HCT116 (cell line): ENCODE data around the gene VASN. TPM values are rescaled to one million over a fixed set of nuclear protein-coding genes. Genes with fewer than 3 reads are reported as not detected.

Source experiments
- ATAC-seq: fragments of 200-7000 bp; cut with Tn5 transposase; 2 replicates; pipeline ENCODE4 v1.9.1; 2020; ENCODE audit warnings: mild to moderate bottlenecking, moderate library complexity
- BruUV-seq: library from RNA; stranded (reverse); fragments of 400-500 nt; replicated peaks from 2 replicates; lab custom pipeline; 2021; lab: Mats Ljungman, UMichigan
- CTCF ChIA-PET: fragments of 300-600 bp; sonication (Branson Sonifier 250); formaldehyde crosslinking; loops from one replicate; lab custom pipeline; 2021; ENCODE audit warnings: antibody characterized with exemption; lab: Charles Lee
- POLR2A ChIA-PET: fragments of 300-600, 350-600 bp; sonication (Branson Sonifier 250); formaldehyde crosslinking; loops from one replicate; lab custom pipeline; 2021; ENCODE audit warnings: antibody characterized with exemption; lab: Charles Lee
- RAD21 ChIA-PET, 2 experiments: fragments of 300-600 bp; sonication (Branson Sonifier 250); formaldehyde crosslinking; loops; one replicate each; lab custom pipeline; 2023; ENCODE audit warnings: low total read pairs in 2 of 2; ENCODE audit not compliant: uncharacterized antibody in 2 of 2, unreplicated experiment in 2 of 2, low non-redundant PET in 1 of 2; lab: Charles Lee
- DNase-seq: peaks from one replicate; pipeline ENCODE4 v3.0.0-alpha.2; 2010; ENCODE audit warnings: low read depth, low spot score
- H2AFZ ChIP-seq: fragments of 200-600 bp; shearing (Covaris generic), sonication (generic); 2 replicates; pipeline ENCODE4 v1.6.1; 2017; ENCODE audit warnings: low read depth, mixed run types, mixed read lengths, antibody characterized with exemption, low read length; ENCODE audit not compliant: poor library complexity, severe bottlenecking
- H3K27ac ChIP-seq: 2 replicates; pipeline ENCODE4 v1.5.1; 2012; ENCODE audit warnings: low read depth, low read length
- H3K27me3 ChIP-seq: fragments of 200-600 bp; sonication (generic); 2 replicates; pipeline ENCODE4 v1.6.1; 2016; ENCODE audit warnings: mixed run types, low read length, mixed read lengths; ENCODE audit not compliant: insufficient read depth
- H3K36me3 ChIP-seq, 2 experiments: fragments of 200-500 bp in 1 of 2; fragments of 200-600 bp in 1 of 2; sonication (Bioruptor generic) in 1 of 2; sonication (generic) in 1 of 2; 2 replicates each; pipeline versions ENCODE4 v1.5.1 to v1.6.1; 2014 to 2016; ENCODE audit warnings: low read length in 2 of 2, inconsistent platforms in 1 of 2, mixed read lengths in 1 of 2, mixed run types in 1 of 2; ENCODE audit not compliant: insufficient read depth in 2 of 2, control insufficient read depth in 1 of 2
- H3K4me1 ChIP-seq, 2 experiments: fragments of 200-600 bp in 1 of 2; sonication (generic) in 1 of 2; 2 replicates each; pipeline versions ENCODE4 v1.5.1 to v1.6.1; 2012 to 2017; ENCODE audit warnings: low read length in 2 of 2, inconsistent platforms in 1 of 2, mild to moderate bottlenecking in 1 of 2, mixed read lengths in 1 of 2, mixed run types in 1 of 2, moderate library complexity in 1 of 2; ENCODE audit not compliant: insufficient read depth in 2 of 2, control insufficient read depth in 1 of 2
- H3K4me2 ChIP-seq: fragments of 200-600 bp; sonication (generic); 2 replicates; pipeline ENCODE4 v1.6.1; 2017; ENCODE audit warnings: mixed run types, low read length, mixed read lengths
- H3K4me3 ChIP-seq, 2 experiments: fragments of 200-600 bp in 1 of 2; sonication (generic) in 1 of 2; replicated peaks in 1 of 2; 2 replicates each; pipeline ENCODE4 v1.5.1; 2011 to 2016; ENCODE audit warnings: low read length in 2 of 2, control low read depth in 1 of 2, low read depth in 1 of 2, mild to moderate bottlenecking in 1 of 2, mixed read lengths in 1 of 2, mixed run types in 1 of 2
- H3K79me2 ChIP-seq: fragments of 200-600 bp; sonication (generic); 2 replicates; pipeline ENCODE4 v1.6.1; 2017; ENCODE audit warnings: mild to moderate bottlenecking, mixed run types, low read length, moderate library complexity, mixed read lengths; ENCODE audit not compliant: insufficient read depth
- H3K9ac ChIP-seq: fragments of 200-600 bp; sonication (generic); 2 replicates; pipeline ENCODE4 v1.6.1; 2016; ENCODE audit warnings: low read length, mixed read lengths
- H3K9me2 ChIP-seq: fragments of 200-600 bp; sonication (generic), shearing (Covaris generic); 2 replicates; pipeline ENCODE4 v1.6.1; 2017; ENCODE audit warnings: mixed run types, mild to moderate bottlenecking, moderate library complexity; ENCODE audit not compliant: insufficient read depth
- H3K9me3 ChIP-seq, 2 experiments: fragments of 200-500 bp in 1 of 2; fragments of 200-600 bp in 1 of 2; sonication (Bioruptor generic) in 1 of 2; sonication (generic) in 1 of 2; 2 replicates each; pipeline ENCODE4 v1.6.1; 2014 to 2017; ENCODE audit warnings: low read length in 2 of 2, mixed read lengths in 2 of 2, inconsistent platforms in 1 of 2, low read depth in 1 of 2, mild to moderate bottlenecking in 1 of 2, mixed run types in 1 of 2, moderate library complexity in 1 of 2; ENCODE audit not compliant: control insufficient read depth in 1 of 2, insufficient read depth in 1 of 2
- H4K20me1 ChIP-seq: fragments of 200-600 bp; sonication (generic), shearing (Covaris generic); 2 replicates; pipeline ENCODE4 v1.6.1; 2017; ENCODE audit warnings: mixed run types, mild to moderate bottlenecking, moderate library complexity; ENCODE audit not compliant: insufficient read depth
- CBX3 ChIP-seq: IDR thresholded peaks from 2 replicates; pipeline ENCODE4 v1.6.1; 2012; ENCODE audit warnings: low read depth
- EGR1 ChIP-seq: IDR thresholded peaks from 2 replicates; pipeline ENCODE4 v1.6.1; 2012; ENCODE audit warnings: low read depth
- ELF1 ChIP-seq: IDR thresholded peaks from 2 replicates; pipeline ENCODE4 v1.6.1; 2012; ENCODE audit warnings: low read depth, borderline replicate concordance
- FOSL1 ChIP-seq: IDR thresholded peaks from 2 replicates; pipeline ENCODE4 v1.6.1; 2012; ENCODE audit warnings: low read depth
- POLR2A ChIP-seq: IDR thresholded peaks from 2 replicates; pipeline ENCODE4 v1.7.0; 2011; ENCODE audit warnings: borderline replicate concordance; ENCODE audit not compliant: insufficient read depth, insufficient read length; ENCODE audit errors: extremely low read depth
- REST ChIP-seq: IDR thresholded peaks from 2 replicates; pipeline ENCODE4 v1.6.1; 2012; ENCODE audit warnings: low read depth
- SP1 ChIP-seq: IDR thresholded peaks from 2 replicates; pipeline ENCODE4 v1.6.1; 2012; ENCODE audit warnings: low read depth
- ZFX ChIP-seq: fragments of 450-650 bp; IDR thresholded peaks from 2 replicates; pipeline ENCODE4 v1.6.1; 2017
- intact Hi-C: fragments of 100-400 bp; cut with micrococcal nuclease; formaldehyde crosslinking; loops from 2 replicates; pipeline ENCODE4 v1.10.0; 2022
- total RNA-seq: library from RNA; stranded (reverse); gene quantifications from one replicate; pipeline ENCODE4 v1.2.1, GENCODE V29; 2021; ENCODE audit not compliant: unreplicated experiment

The VASN gene
- total RNA-seq, 1 experiment from 2014 or later: 6.3 TPM

GRCh38 chr16:4372001-4372577, 441 bp downstream of the VASN start:
- DNase-seq (no peak), ATAC-seq (peak; percentile 51)
- Histone ChIP-seq H2AFZ (no peak overlapping the region), H3K9ac (peak overlapping the region; percentile 70), H3K9me2 (no peaks in the 10 kb centered on the region), H3K4me3 (peak overlapping the region; percentile 58 to 80), H4K20me1 (no peaks in the 10 kb centered on the region), H3K9me3 (no peaks in the 10 kb centered on the region), H3K36me3 (no peaks in the 10 kb centered on the region), H3K4me2 (peak overlapping the region; percentile 99), H3K4me1 (peaks cover 44 to 83% of the 10 kb centered on the region in 2 experiments), H3K27me3 (no peaks in the 10 kb centered on the region), H3K79me2 (peaks cover 17% of the 10 kb centered on the region; the same call in 1 of the 2 replicates), H3K27ac (peak overlapping the region; percentile 72; the same call in 1 of the 2 replicates)
- ChIA-PET RAD21 (no interaction called here), POLR2A (no interaction called here), CTCF (no interaction called here)
- TF ChIP-seq CBX3 (no peak), POLR2A (no peak), ZFX (peak; percentile 59; the same call in 1 of the 2 replicates)
- no TSS peak for BruUV-seq
- intact Hi-C loops: no loop called here

- intact Hi-C loops: no loop called here
- no peak for ATAC-seq
- BruUV-seq: TSS peak; percentile 59
Observed at GRCh38 chr16:4372578-4373355, 1.1 kb downstream of the VASN start.

More at GRCh38 chr16:4372578-4373355, 1.1 kb downstream of the VASN start:
- ChIA-PET RAD21 (no interaction called here), POLR2A (interaction anchor here (1.1 kb wide), 1 partner anchor 90 kb away, joined by 3 read pairs; no protein-coding TSS in a partner anchor), CTCF (interaction anchor here (3.3 kb wide), 1 partner anchor 30 kb away, joined by 23 read pairs; no protein-coding TSS in a partner anchor)
- Histone ChIP-seq H3K27ac (peak overlapping the region; percentile 72; the same call in 1 of the 2 replicates), H3K4me1 (peaks cover 44 to 77% of the 10 kb centered on the region in 2 experiments), H3K36me3 (no peaks in the 10 kb centered on the region), H3K79me2 (peaks cover 17% of the 10 kb centered on the region; the same call in 1 of the 2 replicates), H3K4me3 (peak overlapping the region; percentile 58 to 80), H3K4me2 (peak overlapping the region; percentile 99), H3K9me2 (no peaks in the 10 kb centered on the region), H4K20me1 (no peaks in the 10 kb centered on the region), H3K9me3 (no peaks in the 10 kb centered on the region), H3K9ac (peak overlapping the region; percentile 70), H2AFZ (no peak overlapping the region), H3K27me3 (no peaks in the 10 kb centered on the region)
- TF ChIP-seq FOSL1: no peak
- no peak for TF ChIP-seq EGR1
- TF ChIP-seq REST: no peak
- TF ChIP-seq ELF1: no peak
- TF ChIP-seq SP1: no peak
- no peak for DNase-seq
